ENCODE results near the gene TSN. TPM values are rescaled to one million over a fixed set of nuclear protein-coding genes. Genes with fewer than 3 reads are reported as not detected.
"Not testable (repeated sequence)": the region's sequence is repeated elsewhere in the genome, so short reads cannot be mapped to it uniquely, and the experiment has no call there.

TSN gene
- total RNA-seq, 1 experiment from 2014 or later, result 60.7 TPM

GRCh38 chr2:121804340-121804739 is 48.9 kb downstream of the TSN start:
- intact Hi-C loops (cut with micrococcal nuclease), result no loop called here
- TF ChIP-seq CTCF (IDR thresholded peaks at IDR 0.05; ENCODE audit: unreplicated experiment), result no peak
- BruUV-seq (replicated peaks), result no TSS peak

DNA sequence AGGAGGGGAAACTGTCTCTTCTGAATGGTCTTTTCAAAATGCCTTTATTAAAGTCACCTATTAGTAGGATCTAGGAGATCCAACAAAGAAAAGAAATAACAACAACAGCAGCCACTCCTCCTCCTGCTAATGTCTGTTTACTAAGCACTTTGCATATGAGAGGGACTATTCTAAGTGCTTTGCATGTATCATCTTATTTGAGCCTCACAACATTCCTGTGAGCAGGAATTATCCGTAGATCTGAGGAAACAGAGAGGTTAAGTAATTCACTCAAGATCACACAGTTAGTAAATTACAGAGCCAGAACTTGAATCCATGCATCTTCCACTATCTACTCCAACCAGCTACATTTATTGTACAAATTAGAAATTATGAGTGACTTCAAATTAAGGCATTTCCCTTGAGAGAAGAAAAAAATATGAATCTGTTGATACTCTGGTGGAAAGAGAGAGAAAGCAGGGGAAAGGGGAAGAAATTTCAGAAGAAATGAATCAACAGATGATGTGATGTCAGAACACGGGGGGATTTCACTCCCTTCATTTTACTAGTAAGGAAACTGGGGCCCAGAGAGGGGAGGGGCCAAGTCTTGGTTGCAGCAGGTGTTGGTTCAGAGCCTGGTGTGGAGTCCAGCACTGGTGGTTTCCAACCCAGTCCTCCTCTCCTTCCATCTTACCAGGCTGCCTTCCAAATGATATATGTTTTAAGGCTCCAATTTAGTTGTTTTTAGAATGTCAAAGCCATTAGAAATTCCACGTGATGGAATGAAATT is 49.7 kb downstream of the TSN start:
- Mint-ChIP-seq H3K27ac (ENCODE audit: low read depth, unreplicated experiment) (no peak overlapping the region), H3K4me1 (ENCODE audit: insufficient read depth, unreplicated experiment) (no peaks in the 10 kb centered on the region), H3K9me3 (ENCODE audit: unreplicated experiment) (peaks cover 10% of the 10 kb centered on the region), H3K36me3 (ENCODE audit: insufficient read depth, unreplicated experiment) (no peaks in the 10 kb centered on the region), H3K27me3 (ENCODE audit: insufficient read depth, unreplicated experiment) (no peaks in the 10 kb centered on the region), H3K4me3 (ENCODE audit: unreplicated experiment) (no peak overlapping the region)
- no peak for DNase-seq (ENCODE audit: unreplicated experiment)
- CTCF ChIA-PET, result no interaction called here
- intact Hi-C loops (cut with micrococcal nuclease), result no loop called here
- TF ChIP-seq CTCF (IDR thresholded peaks at IDR 0.05; ENCODE audit: unreplicated experiment), result no peak
- POLR2A ChIA-PET, result no interaction called here
- no TSS peak for BruUV-seq (replicated peaks)

More at GRCh38 chr2:121804340-121804739, 48.9 kb downstream of the TSN start:
- no peaks in the 10 kb centered on the region for H3K4me1 Mint-ChIP-seq (ENCODE audit: insufficient read depth, unreplicated experiment)
- ChIA-PET CTCF (no interaction called here), POLR2A (no interaction called here)
- DNase-seq (ENCODE audit: unreplicated experiment), result no peak
- H3K27ac Mint-ChIP-seq (ENCODE audit: low read depth, unreplicated experiment), result no peak overlapping the region
- no peak overlapping the region for H3K4me3 Mint-ChIP-seq (ENCODE audit: unreplicated experiment)
- no peaks in the 10 kb centered on the region for H3K36me3 Mint-ChIP-seq (ENCODE audit: insufficient read depth, unreplicated experiment)
- no peaks in the 10 kb centered on the region for H3K27me3 Mint-ChIP-seq (ENCODE audit: insufficient read depth, unreplicated experiment)
- peaks cover 10% of the 10 kb centered on the region for H3K9me3 Mint-ChIP-seq (ENCODE audit: unreplicated experiment)

DNA sequence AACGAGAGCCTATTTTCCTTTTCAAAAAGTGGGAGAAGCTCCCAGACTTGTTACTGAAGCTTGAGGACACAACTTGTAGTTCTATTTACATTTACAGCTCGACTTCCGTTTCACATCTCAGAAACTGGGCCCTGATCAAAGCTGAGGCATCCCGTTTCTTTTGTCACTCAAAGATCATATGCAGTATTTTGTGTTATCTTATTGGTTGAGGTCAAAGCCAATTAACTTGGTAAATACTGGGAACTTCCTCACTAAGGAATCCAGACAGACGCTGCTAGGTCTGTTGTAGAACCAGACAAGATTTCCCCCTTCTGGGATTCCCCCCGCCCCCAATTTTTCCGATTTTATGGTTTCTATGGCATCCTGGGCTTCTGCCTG is 50.3 kb downstream of the TSN start:
- Mint-ChIP-seq H3K4me1 (ENCODE audit: insufficient read depth, unreplicated experiment) (no peaks in the 10 kb centered on the region), H3K36me3 (ENCODE audit: insufficient read depth, unreplicated experiment) (no peaks in the 10 kb centered on the region), H3K27me3 (ENCODE audit: insufficient read depth, unreplicated experiment) (no peaks in the 10 kb centered on the region), H3K4me3 (ENCODE audit: unreplicated experiment) (no peak overlapping the region), H3K9me3 (ENCODE audit: unreplicated experiment) (peaks cover 10% of the 10 kb centered on the region), H3K27ac (ENCODE audit: low read depth, unreplicated experiment) (no peak overlapping the region)
- CTCF ChIA-PET, result no interaction called here
- intact Hi-C loops (cut with micrococcal nuclease), result no loop called here
- POLR2A ChIA-PET, result no interaction called here
- TF ChIP-seq CTCF (IDR thresholded peaks at IDR 0.05; ENCODE audit: unreplicated experiment), result no peak
- no peak for DNase-seq (ENCODE audit: unreplicated experiment)
- BruUV-seq (replicated peaks), result no TSS peak

DNA sequence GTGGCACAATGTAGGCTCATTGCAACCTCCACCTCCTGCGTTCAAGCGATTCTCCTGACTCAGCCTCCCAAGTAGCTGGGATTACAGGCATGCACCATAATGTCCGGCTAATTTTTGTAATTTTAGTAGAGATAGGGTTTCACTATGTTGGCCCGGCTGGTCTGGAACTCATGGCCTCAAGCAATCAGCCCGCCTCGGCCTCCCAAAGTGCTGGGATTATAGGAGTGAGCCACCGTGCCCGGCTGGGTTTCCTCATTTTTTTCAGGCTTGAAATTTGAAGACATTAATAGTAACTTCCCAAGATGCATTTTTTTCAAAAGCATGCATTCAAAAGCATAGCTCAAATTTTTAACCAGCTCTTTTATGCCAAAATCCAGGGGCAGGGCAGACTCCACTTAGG is 52.3 kb downstream of the TSN start:
- H3K36me3 Mint-ChIP-seq (ENCODE audit: insufficient read depth, unreplicated experiment); POLR2A ChIA-PET; H3K27ac Mint-ChIP-seq (ENCODE audit: low read depth, unreplicated experiment); H3K4me3 Mint-ChIP-seq (ENCODE audit: unreplicated experiment); H3K27me3 Mint-ChIP-seq (ENCODE audit: insufficient read depth, unreplicated experiment); H3K9me3 Mint-ChIP-seq (ENCODE audit: unreplicated experiment); H3K4me1 Mint-ChIP-seq (ENCODE audit: insufficient read depth, unreplicated experiment); DNase-seq (ENCODE audit: unreplicated experiment); BruUV-seq (replicated peaks); intact Hi-C loops (cut with micrococcal nuclease): not testable (repeated sequence)
- CTCF ChIA-PET, result interaction anchor here (0.6 to 1.1 kb wide), 2 partner anchors 167 to 188 kb away, joined by 3 read pairs; no protein-coding TSS in a partner anchor
